PC-3 (cell line): ENCODE data around the gene PRAMEF2.

Source experiments
- CTCF ChIP-seq: fragments of 300-600 bp; sonication (generic); conservative IDR thresholded peaks from 2 replicates; pipeline ENCODE4 v1.5.1; 2017; ENCODE audit warnings: antibody characterized with exemption, low read depth, mild to moderate bottlenecking, low read length
- EZH2 ChIP-seq: fragments of 300-600 bp; sonication (generic); IDR thresholded peaks from one replicate; pipeline ENCODE4 v1.6.1; 2017; ENCODE audit warnings: antibody characterized with exemption, mild to moderate bottlenecking, low read length; ENCODE audit not compliant: unreplicated experiment
- EZH2phosphoT487 ChIP-seq: fragments of 300-600 bp; sonication (generic); IDR thresholded peaks from 2 replicates; pipeline ENCODE4 v1.6.1; 2018; ENCODE audit warnings: mild to moderate bottlenecking, antibody characterized with exemption, low read length, borderline replicate concordance

GRCh38 chr1:12809933-12810332 lies 47.0 kb upstream of the PRAMEF2 start:
- TF ChIP-seq CTCF (no peak), EZH2 (no peak), EZH2phosphoT487 (no peak)
